IPS DF 4.7 (cell line): ENCODE measurements around the gene QSOX2.

Experiments used
- DNase-seq: peaks from one replicate; pipeline ENCODE4 v3.0.0-alpha.2; 2013; ENCODE audit warnings: low spot score; ENCODE audit errors: extremely low read depth

The QSOX2 gene

DNA sequence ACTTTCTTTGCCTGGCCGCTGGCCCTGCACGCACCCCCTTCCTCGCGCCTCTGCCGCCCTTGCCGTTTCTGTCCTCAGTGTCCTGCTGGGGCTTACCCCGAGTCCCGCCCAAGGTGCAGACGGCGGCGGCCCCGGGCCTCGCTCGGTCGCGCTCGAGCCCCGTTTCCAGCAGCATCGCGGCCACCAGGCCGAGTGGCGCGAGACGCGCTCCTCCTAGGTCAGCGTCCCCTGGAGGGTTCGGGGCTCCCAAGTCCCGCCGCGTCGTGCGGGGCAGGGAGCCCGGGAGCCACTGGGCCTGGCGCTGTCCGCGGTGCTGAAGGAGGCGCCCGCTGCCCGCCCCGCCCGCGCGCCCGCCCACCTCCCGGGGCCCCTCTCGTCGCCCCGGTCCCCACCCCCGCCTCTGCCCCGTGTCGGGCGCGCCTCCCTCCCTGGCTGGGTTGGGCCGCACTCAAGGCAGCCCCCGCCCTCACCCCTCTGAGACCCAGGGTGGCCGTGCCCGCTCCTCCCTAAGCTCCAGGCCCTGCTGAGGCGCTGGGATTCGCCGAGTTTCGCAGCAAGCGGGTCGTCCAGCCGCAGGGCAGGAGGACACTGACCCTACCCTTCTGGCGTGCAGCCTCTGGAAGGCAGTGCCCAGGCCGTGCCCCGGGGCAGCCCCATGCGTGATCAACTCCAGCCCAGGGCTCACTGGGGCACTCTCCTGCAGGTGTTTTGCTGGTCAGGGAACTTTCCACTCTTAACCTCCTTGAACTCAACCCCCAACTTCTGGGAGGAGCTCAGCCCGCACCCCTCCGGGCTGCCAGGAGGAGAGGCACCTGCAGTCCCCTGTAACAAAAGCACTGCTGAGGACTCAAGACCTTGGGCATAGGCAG is 40.5 kb downstream of the QSOX2 start, which contains the start of gene LHX3:
TSS of gene LHX3 (minus strand) at position 291 of the 869 bp plus-strand sequence. CDS start at position 175, 116 bp downstream.
- DNase-seq, result no peak

DNA sequence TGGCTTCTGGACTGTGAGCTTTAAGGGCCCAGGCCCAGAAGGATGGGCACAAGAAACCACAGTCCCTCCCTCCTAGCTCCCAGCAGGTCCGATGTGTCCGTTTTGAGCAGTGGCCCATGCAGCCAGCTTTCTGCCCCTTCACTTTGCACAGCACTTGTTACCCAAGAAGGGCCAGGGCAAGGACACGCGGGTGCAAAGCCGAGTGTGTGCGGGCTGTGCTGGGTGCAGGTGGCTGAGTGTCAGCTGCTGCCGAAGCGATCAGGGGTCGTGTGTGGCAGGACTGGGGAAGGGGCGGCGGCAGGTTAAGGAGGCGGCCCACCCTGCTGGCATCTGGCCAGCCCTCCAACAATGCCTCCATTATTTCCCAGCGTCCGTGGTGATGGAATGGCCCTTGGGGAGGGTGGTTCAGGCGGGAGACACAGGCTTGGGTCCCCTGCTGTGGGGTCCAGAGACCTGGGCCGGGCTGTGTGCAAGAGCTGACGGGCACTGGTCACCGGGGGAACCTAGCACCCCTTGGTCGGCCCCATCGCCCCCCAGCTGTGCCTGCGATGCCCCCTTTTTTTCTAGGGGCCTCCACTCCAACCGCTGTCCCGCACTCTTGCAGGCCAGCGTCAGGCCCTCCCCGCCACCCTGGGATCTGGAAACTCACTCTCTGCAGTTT is 41.3 kb downstream of the QSOX2 start:
- DNase-seq, result no peak

GRCh38 chr9:136203408-136204144 is 42.0 kb downstream of the QSOX2 start:
- no peak for DNase-seq

- no peak for DNase-seq
Observed at GRCh38 chr9:136202454-136203407, 42.9 kb downstream of the QSOX2 start.

DNA sequence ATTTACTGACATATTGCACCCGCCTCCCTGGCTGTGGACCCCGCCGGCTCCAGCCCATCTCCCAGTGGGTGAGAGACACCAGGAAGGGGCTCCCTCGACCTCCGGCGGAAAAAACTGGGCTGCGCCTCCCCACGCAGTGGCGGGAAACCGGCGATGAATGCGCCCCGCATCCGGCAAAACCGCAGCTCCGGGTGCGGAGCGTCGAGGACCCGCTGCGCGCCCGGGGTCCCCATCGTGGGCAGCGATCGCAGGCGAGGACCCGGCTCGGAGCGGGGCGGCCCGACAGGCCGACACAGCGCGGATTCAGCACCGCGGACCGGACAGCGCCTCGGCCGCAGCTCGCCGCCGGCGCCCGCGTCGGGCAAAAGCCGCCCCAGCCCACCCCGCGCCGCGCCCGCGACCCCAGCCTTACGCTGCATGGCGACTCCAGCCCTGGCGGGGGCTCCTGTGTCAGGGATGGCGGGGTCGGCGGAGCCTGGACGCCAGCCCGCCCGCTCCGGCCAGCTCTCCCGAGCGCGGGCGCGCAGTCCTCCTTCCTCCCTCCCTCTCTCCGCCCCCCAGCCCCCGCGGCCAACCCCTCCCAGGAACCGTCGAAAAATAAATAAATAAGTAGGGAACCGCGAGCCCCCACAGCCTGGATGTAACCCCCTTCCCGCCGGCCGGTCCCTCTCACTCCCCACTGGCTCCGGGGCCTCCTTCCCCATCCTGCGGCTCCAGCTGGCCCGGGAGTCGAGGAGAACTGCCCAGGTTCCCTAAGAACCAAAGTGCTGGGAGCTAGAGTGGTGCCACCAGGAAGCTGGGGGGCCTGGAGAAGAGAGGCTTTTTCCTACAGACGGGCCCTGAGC is 43.8 kb downstream of the QSOX2 start:
- no peak for DNase-seq

- DNase-seq, result no peak
Observed at GRCh38 chr9:136201174-136201573, 44.4 kb downstream of the QSOX2 start.

DNA sequence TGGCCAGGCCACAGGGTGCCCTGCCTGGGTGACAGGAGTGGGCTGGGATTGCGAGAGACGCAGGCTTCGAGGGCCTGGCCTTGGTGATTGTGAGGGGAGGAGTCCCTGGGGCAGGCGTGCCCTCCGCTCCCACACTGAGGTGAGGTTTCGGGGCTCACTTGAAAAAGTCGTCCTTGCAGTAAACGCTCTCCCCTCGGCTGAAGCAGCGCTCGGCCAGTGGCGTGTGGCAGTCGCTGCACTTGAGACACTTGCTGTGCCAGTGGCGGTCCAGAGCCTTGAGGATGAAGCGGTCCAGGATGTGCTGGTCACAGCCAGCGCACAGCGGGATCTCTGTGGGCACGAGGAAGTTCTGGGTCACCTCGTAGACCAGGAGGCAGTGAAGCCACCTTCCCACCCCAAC is 45.2 kb downstream of the QSOX2 start:
- no peak for DNase-seq

- no peak for DNase-seq
Observed at GRCh38 chr9:136199391-136200288, 46.0 kb downstream of the QSOX2 start.

GRCh38 chr9:136198605-136199083 is 47.0 kb downstream of the QSOX2 start:
- DNase-seq, result no peak

DNA sequence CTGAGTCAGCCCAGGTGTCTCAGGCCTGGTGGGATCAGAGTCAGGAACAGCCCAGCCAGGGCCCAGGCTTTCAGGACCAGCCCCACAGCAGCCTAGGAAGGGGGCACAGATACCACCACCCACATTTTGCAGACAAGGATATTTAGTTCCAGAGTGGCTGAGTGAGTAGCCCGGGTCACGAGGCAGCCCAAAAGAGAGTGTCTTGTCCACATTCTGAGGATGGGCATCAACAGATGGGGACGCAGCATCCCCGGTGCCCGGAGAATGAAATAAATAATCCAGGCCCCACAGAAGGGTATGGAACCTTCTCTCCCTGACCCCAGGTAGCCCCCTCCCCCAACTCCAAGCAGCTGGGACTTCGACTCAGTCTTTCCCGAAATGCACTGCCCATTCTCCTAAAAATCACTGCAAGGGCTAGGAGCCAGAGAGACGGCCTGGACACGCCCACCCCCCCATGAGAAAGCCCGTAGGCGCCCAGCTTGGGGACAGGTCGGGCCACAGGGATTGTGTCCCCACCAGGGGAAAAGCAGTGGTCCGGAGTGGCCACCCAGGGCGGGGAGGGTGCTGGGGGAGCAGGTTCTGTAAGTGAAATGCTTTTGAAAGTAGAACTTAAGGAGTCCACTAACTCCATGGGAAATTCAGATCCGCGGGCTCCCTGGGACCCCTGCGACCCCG is 47.5 kb downstream of the QSOX2 start:
- DNase-seq, result no peak

- no peak for DNase-seq
Observed at GRCh38 chr9:136197084-136197875, 48.3 kb downstream of the QSOX2 start.

DNA sequence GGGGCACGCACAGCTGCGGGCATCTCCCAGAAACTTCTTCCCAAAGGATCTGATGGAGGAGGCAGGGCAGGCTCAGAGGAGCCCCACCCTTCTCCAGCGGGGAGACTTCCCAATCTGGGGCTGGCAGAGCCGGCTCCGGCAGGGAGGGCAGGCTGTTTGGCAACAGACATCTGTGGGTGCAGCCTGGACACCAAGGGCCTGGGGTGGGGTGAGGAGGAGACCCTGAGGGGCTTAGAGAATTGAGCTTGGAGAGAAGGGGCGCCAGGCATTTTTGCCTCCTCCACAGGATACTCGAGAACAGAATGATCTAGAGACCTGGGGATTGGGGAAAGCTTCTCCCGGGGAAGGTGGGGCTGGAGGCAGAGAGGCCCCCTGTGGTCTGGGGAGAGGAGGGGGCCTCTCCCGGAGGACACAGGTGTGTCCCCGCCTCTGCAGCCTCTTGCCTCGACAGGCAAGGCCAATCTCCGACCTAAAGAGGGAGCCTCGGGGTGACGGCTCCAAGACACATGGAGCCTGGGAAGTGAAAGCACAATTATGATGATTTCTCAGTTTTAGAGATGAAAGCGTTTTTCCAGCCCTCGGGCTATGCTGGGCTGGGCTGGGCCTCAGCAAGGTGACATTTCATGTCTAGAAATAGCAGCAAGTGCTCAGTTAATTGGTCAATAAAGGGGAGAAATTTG is 49.1 kb downstream of the QSOX2 start:
- DNase-seq, result no peak

DNA sequence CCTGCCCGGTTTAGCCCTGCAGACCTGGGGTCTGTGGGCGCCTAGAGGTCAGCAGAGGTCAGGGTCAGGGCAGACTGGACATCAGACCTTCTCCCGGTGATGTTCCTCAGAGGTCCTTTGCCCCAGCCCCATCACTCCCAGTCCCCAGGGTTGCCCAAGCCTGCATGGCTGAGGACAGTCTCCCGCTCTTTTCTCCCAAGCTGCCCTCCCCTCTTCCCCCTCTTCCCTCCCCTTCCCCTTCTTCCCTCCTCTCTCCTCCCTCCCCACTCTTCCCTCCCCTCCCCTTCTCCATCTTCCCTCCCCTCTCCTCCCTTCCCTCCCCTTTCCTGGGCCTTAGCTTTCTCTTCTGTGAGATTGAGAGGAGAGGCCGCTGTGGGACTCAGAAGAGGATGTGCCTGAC is 51.1 kb downstream of the QSOX2 start:
- no peak for DNase-seq

DNA sequence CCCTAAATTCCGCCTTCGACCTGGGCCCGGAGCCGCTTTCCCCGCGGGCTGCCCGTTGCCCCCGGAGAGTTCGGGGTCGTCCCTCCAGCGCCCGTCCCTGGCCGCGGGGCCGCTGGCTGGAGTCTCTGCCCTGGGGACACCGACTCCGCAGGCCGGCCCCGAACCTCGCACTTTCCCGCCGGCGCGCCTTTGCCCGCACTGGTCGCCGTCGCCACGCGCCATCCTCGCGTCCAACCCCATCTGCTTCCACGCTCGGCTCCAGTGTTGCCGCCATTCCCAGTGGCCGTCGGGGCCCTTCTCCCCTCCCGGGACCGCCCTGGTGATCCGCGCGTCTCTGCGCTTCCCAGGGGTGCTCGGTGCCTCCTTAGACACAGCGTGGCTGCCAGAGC is 51.7 kb downstream of the QSOX2 start:
- no peak for DNase-seq

- no peak for DNase-seq
Observed at GRCh38 chr9:136193127-136193890, 52.3 kb downstream of the QSOX2 start.
